GM10266 (cell line): ENCODE data around the gene PTPN5.
A peak's percentile ranks its signal among the peaks of the same experiment; 100 is the strongest.

Experiments used
- DNase-seq: peaks from one replicate; pipeline ENCODE4 v3.0.0; 2012; ENCODE audit errors: extremely low spot score
- CTCF ChIP-seq: IDR thresholded peaks from 2 replicates; pipeline ENCODE4 v1.5.1; 2012; ENCODE audit warnings: mild to moderate bottlenecking, low read depth; ENCODE audit not compliant: control insufficient read depth, insufficient read depth; ENCODE audit errors: missing control alignments

Gene PTPN5

GRCh38 chr11:18741783-18742182 is 49.8 kb downstream of the PTPN5 start:
- no peak for DNase-seq
- TF ChIP-seq CTCF, result no peak

GRCh38 chr11:18739685-18740084 is 51.9 kb downstream of the PTPN5 start:
- TF ChIP-seq CTCF, result no peak

GRCh38 chr11:18737642-18738041 is 54.0 kb downstream of the PTPN5 start:
- DNase-seq, result no peak
- TF ChIP-seq CTCF, result no peak

More at GRCh38 chr11:18739685-18740084, 51.9 kb downstream of the PTPN5 start:
- no peak for DNase-seq

GRCh38 chr11:18736590-18737148 is 54.9 kb downstream of the PTPN5 start:
- no peak for DNase-seq
- no peak for TF ChIP-seq CTCF

GRCh38 chr11:18733202-18733601 is 58.4 kb downstream of the PTPN5 start:
- no peak for TF ChIP-seq CTCF

GRCh38 chr11:18731949-18732821 is 59.4 kb downstream of the PTPN5 start:
- DNase-seq, result peak; percentile 78
- peak; percentile 98 for TF ChIP-seq CTCF

More at GRCh38 chr11:18733202-18733601, 58.4 kb downstream of the PTPN5 start:
- DNase-seq, result no peak

- TF ChIP-seq CTCF, result no peak
- no peak for DNase-seq
Observed at GRCh38 chr11:18731441-18731840, 60.2 kb downstream of the PTPN5 start.
